GM23338 (cell line): ENCODE measurements around the gene NDUFAF8.

Experiments
- CTCF ChIP-seq, 2 experiments: fragments of 200-600 bp in 1 of 2; sonication (generic) in 1 of 2; conservative IDR thresholded peaks; 2 replicates each; pipeline versions ENCODE4 v1.5.1 to v1.6.1; 2016 to 2017; ENCODE audit warnings: antibody characterized with exemption in 2 of 2, low read depth in 2 of 2, mild to moderate bottlenecking in 2 of 2, moderate library complexity in 1 of 2
- EZH2phosphoT487 ChIP-seq: fragments of 200-600 bp; sonication (generic); IDR thresholded peaks from one replicate; pipeline ENCODE4 v1.8.1; 2018; ENCODE audit warnings: antibody characterized with exemption; ENCODE audit not compliant: unreplicated experiment
- REST ChIP-seq: IDR thresholded peaks from one replicate; pipeline ENCODE4 v1.6.1; 2018; ENCODE audit warnings: antibody characterized with exemption; ENCODE audit not compliant: unreplicated experiment

- TF ChIP-seq EZH2phosphoT487 (no peak), CTCF (conservative IDR thresholded peaks at IDR 0.05; ENCODE audit: low read depth in 2 of 2) (no peak), REST (no peak)
Measured at GRCh38 chr17:81274471-81274855, 35.3 kb downstream of the NDUFAF8 start.
